Liver (tissue), 9 donors: ENCODE results near the gene ASIC3. TPM values are rescaled to one million over a fixed set of nuclear protein-coding genes. Genes with fewer than 3 reads are reported as not detected.

Experiments
- DNase-seq: peaks from one replicate; pipeline ENCODE4 v3.0.0-alpha.2; 2017; ENCODE audit warnings: low spot score
- H3K27ac ChIP-seq, 2 donors: one replicate each; pipeline ENCODE4 v1.7.0; 2013; ENCODE audit warnings: inconsistent platforms in 2 of 2, low read length in 2 of 2, control low read depth in 1 of 2, low read depth in 1 of 2, mild to moderate bottlenecking in 1 of 2
- H3K27me3 ChIP-seq, 4 donors: one replicate each; pipeline versions ENCODE4 v1.6.1 to v1.7.0; 2013; ENCODE audit warnings: low read length in 3 of 4, inconsistent platforms in 1 of 4, mild to moderate bottlenecking in 1 of 4, moderate library complexity in 1 of 4; ENCODE audit not compliant: control insufficient read depth in 4 of 4, insufficient read depth in 4 of 4
- H3K36me3 ChIP-seq, 4 donors: one replicate each; pipeline versions ENCODE4 v1.6.1 to v1.7.0; 2013; ENCODE audit warnings: low read length in 3 of 4, mild to moderate bottlenecking in 3 of 4, low read depth in 1 of 4, moderate library complexity in 1 of 4; ENCODE audit not compliant: control insufficient read depth in 4 of 4, insufficient read depth in 3 of 4
- H3K4me1 ChIP-seq, 4 donors: one replicate each; pipeline versions ENCODE4 v1.6.1 to v1.7.0; 2013; ENCODE audit warnings: low read length in 3 of 4, mild to moderate bottlenecking in 3 of 4, moderate library complexity in 1 of 4; ENCODE audit not compliant: control insufficient read depth in 4 of 4, insufficient read depth in 4 of 4
- H3K4me3 ChIP-seq, 3 donors: one replicate each; pipeline versions ENCODE4 v1.6.1 to v1.7.0; 2013; ENCODE audit warnings: low read length in 3 of 3, control low read depth in 1 of 3, low read depth in 1 of 3, mild to moderate bottlenecking in 1 of 3
- H3K9ac ChIP-seq, 2 donors: one replicate each; pipeline ENCODE4 v1.7.0; 2013; ENCODE audit warnings: low read length in 2 of 2, mild to moderate bottlenecking in 2 of 2, moderate library complexity in 2 of 2, control low read depth in 1 of 2, low read depth in 1 of 2
- H3K9me3 ChIP-seq, 4 donors: one replicate each; pipeline versions ENCODE4 v1.6.1 to v1.7.0; 2013; ENCODE audit warnings: low read length in 3 of 4; ENCODE audit not compliant: control insufficient read depth in 4 of 4
- ATF3 ChIP-seq: IDR thresholded peaks from 2 replicates; pipeline ENCODE4 v1.6.1; 2016; ENCODE audit warnings: antibody characterized with exemption
- CTCF ChIP-seq: fragments of 150-350 bp; IDR thresholded peaks from 2 replicates; pipeline ENCODE4 v1.5.1; 2017; ENCODE audit warnings: improper control_type of control experiment, low read depth, low read length; ENCODE audit not compliant: missing input control
- FOXA1 ChIP-seq: IDR thresholded peaks from 2 replicates; pipeline ENCODE4 v1.6.1; 2016; ENCODE audit warnings: antibody characterized with exemption
- HNF4A ChIP-seq, 2 donors: conservative IDR thresholded peaks; 2 replicates each; pipeline ENCODE4 v1.6.1; 2016; ENCODE audit warnings: antibody characterized with exemption in 2 of 2, mild to moderate bottlenecking in 2 of 2
- HNF4G ChIP-seq: IDR thresholded peaks from 2 replicates; pipeline ENCODE4 v1.6.1; 2016; ENCODE audit warnings: antibody characterized with exemption
- JUND ChIP-seq, 2 donors: IDR thresholded peaks; 2 replicates each; pipeline ENCODE4 v1.6.1; 2016; ENCODE audit warnings: antibody characterized with exemption in 2 of 2
- MAX ChIP-seq: IDR thresholded peaks from 2 replicates; pipeline ENCODE4 v1.6.1; 2016; ENCODE audit warnings: antibody characterized with exemption
- NR2F2 ChIP-seq: IDR thresholded peaks from 2 replicates; pipeline ENCODE4 v1.6.1; 2016; ENCODE audit warnings: antibody characterized with exemption
- RAD21 ChIP-seq, 2 donors: IDR thresholded peaks; 2 replicates each; pipeline ENCODE4 v1.6.1; 2016; ENCODE audit warnings: antibody characterized with exemption in 2 of 2, mild to moderate bottlenecking in 2 of 2
- REST ChIP-seq: IDR thresholded peaks from 2 replicates; pipeline ENCODE4 v1.6.1; 2016; ENCODE audit warnings: antibody characterized with exemption, mild to moderate bottlenecking
- SP1 ChIP-seq: IDR thresholded peaks from 2 replicates; pipeline ENCODE4 v1.6.1; 2018; ENCODE audit warnings: antibody characterized with exemption, mild to moderate bottlenecking
- TAF1 ChIP-seq: conservative IDR thresholded peaks from 2 replicates; pipeline ENCODE4 v1.6.1; 2016; ENCODE audit warnings: antibody characterized with exemption, mild to moderate bottlenecking
- YY1 ChIP-seq: IDR thresholded peaks from 2 replicates; pipeline ENCODE4 v1.6.1; 2016; ENCODE audit warnings: antibody characterized with exemption, mild to moderate bottlenecking
- ZBTB33 ChIP-seq: IDR thresholded peaks from 2 replicates; pipeline ENCODE4 v1.6.1; 2016; ENCODE audit warnings: antibody characterized with exemption
- WGBS: extraction: QIAGEN DNeasy Blood & Tissue Kit; methylation state at CpG from one replicate; pipeline ENCODE4 v1.1.7; 2013; 5-methylcytosine and 5-hydroxymethylcytosine counted together
- polyA plus RNA-seq, 2 donors: library from polyadenylated mRNA; stranded (reverse) in 1 of 2; unstranded in 1 of 2; fragments of 200-250 nt in 1 of 2; fragments of >200 nt in 1 of 2; fragmentation: Nextera tagmentation in 1 of 2; extraction: Ambion mirVana in 1 of 2; gene quantifications; one replicate each; pipeline versions ENCODE4 v1.2.1 to v1.2.3, GENCODE V29; 2013 to 2015
- total RNA-seq, 2 donors: library from RNA; depleted of rRNA; stranded (reverse); fragments of >200 nt; gene quantifications; one replicate each; pipeline ENCODE4 v1.2.3, GENCODE V29; 2014
- donor health status: healthy.
- donor health status: healthy.
- donor health status: healthy.
- donor health status: healthy.
- donor health status: healthy.

The ASIC3 gene
- total and polyA plus RNA-seq, 4 donors: 0.05 to 1.0 (median 0.39) TPM

- TF ChIP-seq RAD21 (IDR thresholded peaks at IDR 0.05) (no peak), HNF4A (conservative IDR thresholded peaks at IDR 0.05) (no peak), NR2F2 (no peak), JUND (IDR thresholded peaks at IDR 0.05) (no peak), YY1 (no peak)
These were observed 32.4 kb upstream of the ASIC3 start (continued) for GRCh38 chr7:151015967-151016366.

- no peaks in the 10 kb centered on the region for H3K36me3 ChIP-seq
- TF ChIP-seq ATF3 (no peak), SP1 (no peak), MAX (no peak)
- H3K27me3 ChIP-seq: peaks cover 0 to 4% (median under 1%) of the 10 kb centered on the region in 4 donors
- no peak overlapping the region for H3K4me3 ChIP-seq
- no peaks in the 10 kb centered on the region for H3K9me3 ChIP-seq
- WGBS: 84% methylated on average over 8 of the region's 8 CpGs
- H3K9ac ChIP-seq: no peak overlapping the region
- peaks cover 6 to 25% (median 13%) of the 10 kb centered on the region in 4 donors for H3K4me1 ChIP-seq
- H3K27ac ChIP-seq: no peak overlapping the region
- no peak for DNase-seq
These were observed 31.8 kb upstream of the ASIC3 start for GRCh38 chr7:151016505-151016904.

- Histone ChIP-seq H3K4me3 (no peak overlapping the region), H3K36me3 (no peaks in the 10 kb centered on the region), H3K27ac (no peak overlapping the region), H3K27me3 (peaks cover 0 to 4% (median under 1%) of the 10 kb centered on the region in 4 donors), H3K9ac (no peak overlapping the region), H3K4me1 (peaks cover 6 to 25% (median 13%) of the 10 kb centered on the region in 4 donors), H3K9me3 (no peaks in the 10 kb centered on the region)
- 82% methylated on average over 15 of the region's 15 CpGs for whole genome bisulfite sequencing
- TF ChIP-seq ATF3 (no peak), MAX (no peak), YY1 (no peak), HNF4A (conservative IDR thresholded peaks at IDR 0.05) (no peak), NR2F2 (no peak), JUND (IDR thresholded peaks at IDR 0.05) (no peak), HNF4G (no peak), FOXA1 (no peak)
- no peak for DNase-seq
These were observed 31.4 kb upstream of the ASIC3 start for GRCh38 chr7:151016942-151017341.

GRCh38 chr7:151017370-151017952, 30.9 kb upstream of the ASIC3 start:
- H3K36me3 ChIP-seq: no peaks in the 10 kb centered on the region
- TF ChIP-seq REST: no peak
- TF ChIP-seq JUND (IDR thresholded peaks at IDR 0.05): no peak
- no peak for TF ChIP-seq CTCF
- TF ChIP-seq RAD21 (IDR thresholded peaks at IDR 0.05): no peak
- no peak for TF ChIP-seq MAX
- TF ChIP-seq TAF1: no peak
- no peak for TF ChIP-seq ZBTB33
- 44% methylated on average over 13 of the region's 13 CpGs for WGBS
- H3K27ac ChIP-seq: no peak overlapping the region
- H3K4me3 ChIP-seq: no peak overlapping the region
- H3K9ac ChIP-seq: no peak overlapping the region
- peaks cover 6 to 25% (median 13%) of the 10 kb centered on the region in 4 donors for H3K4me1 ChIP-seq
- no peak for DNase-seq
- no peaks in the 10 kb centered on the region for H3K9me3 ChIP-seq
- H3K27me3 ChIP-seq: peaks cover 0 to 2% (median 0%) of the 10 kb centered on the region in 4 donors
